ENCODE data around the gene KCNA10.

Gene KCNA10

DNA sequence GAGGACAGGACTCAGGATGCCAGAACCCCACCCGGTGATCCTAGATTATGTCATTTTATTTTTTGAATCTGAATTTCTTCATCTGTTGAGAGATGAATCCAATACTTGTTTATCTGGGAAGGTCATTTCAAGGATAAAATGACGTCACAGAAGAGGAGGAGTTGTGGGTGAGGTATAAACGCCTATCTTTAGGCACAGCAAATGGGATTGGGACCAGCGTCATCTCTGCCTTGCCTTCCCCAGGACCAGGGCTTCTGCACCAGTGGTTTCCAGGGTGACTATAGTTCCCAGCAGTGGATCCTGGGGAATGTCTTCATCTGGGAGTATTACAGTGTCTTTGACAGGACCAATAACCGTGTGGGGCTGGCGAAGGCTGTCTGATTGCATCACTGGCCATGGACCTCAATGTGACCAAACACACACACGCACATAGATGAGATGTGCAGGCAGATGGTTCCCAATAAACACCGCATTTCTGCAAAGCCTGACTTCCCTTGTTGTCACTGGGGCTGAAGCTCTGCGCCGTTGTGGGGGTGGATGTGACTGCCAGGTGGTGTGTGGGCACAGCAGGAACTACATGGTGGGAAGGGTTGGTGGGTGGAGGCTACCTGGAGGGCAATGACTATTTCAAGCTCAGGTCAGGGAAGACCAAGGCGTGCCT lies 28.1 kb downstream of the KCNA10 start:
- no peak for DNase-seq (ENCODE audit: extremely low spot score)
- ChIA-PET POLR2A (no interaction called here), CTCF (interaction anchor here (1.3 to 9.3 kb wide), 6 partner anchors 8 to 294 kb away, joined by 3 to 117 read pairs (median 4); partner anchors contain the start of gene LAMTOR5)
- TF ChIP-seq, protein P1, sequence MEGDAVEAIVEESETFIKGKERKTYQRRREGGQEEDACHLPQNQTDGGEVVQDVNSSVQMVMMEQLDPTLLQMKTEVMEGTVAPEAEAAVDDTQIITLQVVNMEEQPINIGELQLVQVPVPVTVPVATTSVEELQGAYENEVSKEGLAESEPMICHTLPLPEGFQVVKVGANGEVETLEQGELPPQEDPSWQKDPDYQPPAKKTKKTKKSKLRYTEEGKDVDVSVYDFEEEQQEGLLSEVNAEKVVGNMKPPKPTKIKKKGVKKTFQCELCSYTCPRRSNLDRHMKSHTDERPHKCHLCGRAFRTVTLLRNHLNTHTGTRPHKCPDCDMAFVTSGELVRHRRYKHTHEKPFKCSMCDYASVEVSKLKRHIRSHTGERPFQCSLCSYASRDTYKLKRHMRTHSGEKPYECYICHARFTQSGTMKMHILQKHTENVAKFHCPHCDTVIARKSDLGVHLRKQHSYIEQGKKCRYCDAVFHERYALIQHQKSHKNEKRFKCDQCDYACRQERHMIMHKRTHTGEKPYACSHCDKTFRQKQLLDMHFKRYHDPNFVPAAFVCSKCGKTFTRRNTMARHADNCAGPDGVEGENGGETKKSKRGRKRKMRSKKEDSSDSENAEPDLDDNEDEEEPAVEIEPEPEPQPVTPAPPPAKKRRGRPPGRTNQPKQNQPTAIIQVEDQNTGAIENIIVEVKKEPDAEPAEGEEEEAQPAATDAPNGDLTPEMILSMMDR (IDR thresholded peaks at IDR 0.05; ENCODE audit: control extremely low read depth, extremely low read depth, low read depth, missing control alignments) = no peak

DNA sequence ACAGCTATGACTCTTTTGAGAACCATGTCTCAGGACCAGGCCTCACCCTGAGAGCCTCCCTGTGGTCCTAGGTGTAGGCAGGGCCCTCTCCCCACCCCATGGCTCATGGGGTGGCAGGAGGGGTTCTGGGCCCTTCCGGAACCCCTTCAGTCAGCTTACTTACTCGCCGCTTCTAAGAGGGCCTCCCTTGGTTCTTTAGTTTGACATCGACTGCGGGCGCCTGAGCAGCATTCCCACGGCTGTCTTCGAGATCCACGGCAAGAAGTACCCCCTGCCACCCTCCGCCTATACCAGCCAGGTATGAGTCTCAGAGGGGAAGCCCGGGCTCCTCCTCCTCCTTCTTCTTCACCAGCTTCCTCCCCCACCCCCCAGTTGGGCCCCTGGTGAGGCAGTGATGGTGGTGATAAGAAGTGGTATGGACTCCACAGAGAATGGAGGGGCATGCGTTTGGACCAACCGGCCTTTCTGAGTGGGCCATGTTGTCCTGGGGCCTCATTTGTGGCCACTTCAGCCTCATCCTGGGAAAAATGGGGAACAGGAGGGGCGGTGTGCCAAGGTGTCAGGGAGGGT lies 28.9 kb downstream of the KCNA10 start:
- ChIA-PET CTCF (interaction anchor here (0.8 to 1.3 kb wide), 3 partner anchors 9 to 78 kb away, joined by 3 read pairs; no protein-coding TSS in a partner anchor), POLR2A (no interaction called here)
- no peak for DNase-seq (ENCODE audit: extremely low spot score)
- TF ChIP-seq, protein P1 (IDR thresholded peaks at IDR 0.05; ENCODE audit: control extremely low read depth, extremely low read depth, low read depth, missing control alignments) = no peak

DNA sequence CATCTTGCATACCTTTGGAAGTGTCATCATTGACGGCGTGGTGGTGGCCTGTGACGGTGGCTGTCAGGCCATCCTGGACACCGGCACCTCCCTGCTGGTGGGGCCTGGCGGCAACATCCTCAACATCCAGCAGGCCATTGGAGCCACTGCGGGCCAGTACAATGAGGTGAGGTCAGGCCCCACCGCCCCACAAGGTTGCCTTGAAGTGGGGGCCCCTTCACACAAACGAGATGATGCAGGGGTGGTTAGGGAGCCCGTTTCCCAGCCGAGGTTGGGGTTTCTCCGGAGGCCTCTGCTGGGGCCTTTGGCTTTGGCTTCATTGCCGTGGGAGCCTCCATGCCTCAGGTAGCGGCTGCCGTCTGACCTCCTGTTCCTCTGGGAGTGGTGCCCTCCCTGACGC lies 29.6 kb downstream of the KCNA10 start:
- CTCF ChIA-PET = interaction anchor here (0.8 kb wide), 1 partner anchor 77 kb away, joined by 3 read pairs; no protein-coding TSS in a partner anchor
- TF ChIP-seq, protein P1 (IDR thresholded peaks at IDR 0.05; ENCODE audit: control extremely low read depth, extremely low read depth, low read depth, missing control alignments) = no peak
- POLR2A ChIA-PET = no interaction called here
- DNase-seq (ENCODE audit: extremely low spot score) = no peak

DNA sequence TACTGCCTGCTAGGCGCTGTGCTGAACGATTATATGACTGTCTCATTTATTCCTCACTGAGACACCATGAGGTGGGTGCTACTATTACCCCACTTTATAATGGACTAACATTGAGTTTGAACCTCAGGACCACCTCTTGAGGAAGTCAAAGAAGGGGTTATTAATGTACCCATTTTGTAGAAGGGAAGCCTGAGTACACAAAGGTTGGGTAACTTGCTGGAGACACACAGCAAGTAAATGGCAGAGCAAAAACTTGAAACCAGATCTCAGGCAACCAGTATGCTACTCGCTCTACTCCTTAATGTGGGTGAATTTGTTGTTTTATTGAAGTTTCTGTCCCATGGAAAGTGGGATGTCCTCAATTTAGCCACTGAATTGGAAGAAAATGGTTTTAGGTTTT lies 30.1 kb downstream of the KCNA10 start:
- no peak for DNase-seq (ENCODE audit: extremely low spot score)
- ChIA-PET POLR2A (no interaction called here), CTCF (interaction anchor here (4.9 kb wide), 1 partner anchor 8 kb away, joined by 33 read pairs; no protein-coding TSS in a partner anchor)
- TF ChIP-seq, protein P1 (IDR thresholded peaks at IDR 0.05; ENCODE audit: control extremely low read depth, extremely low read depth, low read depth, missing control alignments) = no peak

DNA sequence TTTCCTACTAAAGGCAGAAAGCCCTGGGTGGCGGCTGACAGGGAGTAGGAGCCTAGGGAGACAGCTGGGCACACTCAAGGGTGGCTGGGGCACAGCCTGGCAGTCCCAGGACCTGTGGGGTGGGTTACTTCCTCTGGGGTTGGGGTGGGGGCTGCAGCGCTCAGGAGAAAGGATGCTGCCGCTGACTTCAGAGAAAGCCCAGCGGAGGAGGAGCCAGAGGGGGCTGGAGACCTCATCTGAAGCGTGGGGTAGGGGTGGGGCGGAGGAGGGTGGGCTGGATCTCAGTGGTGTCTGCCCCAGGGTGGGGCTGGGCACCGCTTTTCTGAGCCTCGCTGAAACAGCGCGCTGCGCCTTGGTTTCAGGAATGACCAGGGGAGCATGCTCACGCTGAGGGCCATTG lies 30.8 kb downstream of the KCNA10 start:
- DNase-seq (ENCODE audit: extremely low spot score) = no peak
- TF ChIP-seq, protein P1 (IDR thresholded peaks at IDR 0.05; ENCODE audit: control extremely low read depth, extremely low read depth, low read depth, missing control alignments) = no peak
- ChIA-PET CTCF (interaction anchor here (4.9 kb wide), 1 partner anchor 8 kb away, joined by 33 read pairs; no protein-coding TSS in a partner anchor), POLR2A (no interaction called here)

DNA sequence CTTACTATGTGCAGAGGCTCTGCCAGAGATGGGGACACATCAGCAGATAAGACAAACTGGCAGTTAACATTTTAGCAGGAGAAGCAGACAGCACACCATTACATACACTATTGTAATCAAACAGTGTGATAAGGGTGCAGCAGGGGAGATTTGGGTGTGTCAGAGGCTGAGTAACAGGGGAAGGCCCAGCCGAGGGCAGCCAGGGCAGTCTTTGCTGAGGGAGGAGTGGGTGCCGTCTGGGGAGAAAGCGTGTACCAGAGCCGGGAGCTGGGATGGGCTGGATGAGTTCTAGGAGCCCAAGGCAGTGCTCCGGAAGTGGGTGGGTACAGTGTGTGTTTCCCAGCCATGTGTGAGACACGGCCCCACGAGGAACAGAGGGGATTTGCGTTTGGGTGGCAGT lies 31.2 kb downstream of the KCNA10 start:
- DNase-seq (ENCODE audit: extremely low spot score) = no peak
- ChIA-PET POLR2A (no interaction called here), CTCF (interaction anchor here (4.9 kb wide), 1 partner anchor 9 kb away, joined by 33 read pairs; no protein-coding TSS in a partner anchor)
- TF ChIP-seq, protein P1 (IDR thresholded peaks at IDR 0.05; ENCODE audit: control extremely low read depth, extremely low read depth, low read depth, missing control alignments) = no peak
